ENCODE measurements around the gene ALPK3.

The ALPK3 gene

DNA sequence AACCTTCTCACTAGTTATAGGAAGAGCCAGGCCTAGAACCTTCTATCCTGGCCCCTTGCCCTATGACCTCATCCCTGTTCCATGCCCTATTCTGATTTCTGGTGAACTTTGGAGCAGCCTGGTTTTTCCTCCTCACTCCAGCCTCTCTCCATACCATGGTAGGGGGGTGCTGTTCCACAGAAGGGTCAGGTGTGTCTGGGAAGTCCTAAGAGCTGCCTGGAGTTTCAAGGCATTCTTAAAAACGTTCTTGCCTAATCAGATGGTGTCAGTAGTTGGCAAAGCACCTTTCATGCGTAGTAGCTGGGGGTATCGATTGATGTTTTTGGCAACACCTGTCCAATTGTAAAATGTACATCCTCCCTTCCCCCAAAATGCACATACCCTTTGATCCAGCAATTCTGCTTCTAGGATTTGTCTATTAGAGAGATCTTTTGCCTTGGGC, 16.8 kb upstream of the ALPK3 start:
- DNase-seq, result no peak

DNA sequence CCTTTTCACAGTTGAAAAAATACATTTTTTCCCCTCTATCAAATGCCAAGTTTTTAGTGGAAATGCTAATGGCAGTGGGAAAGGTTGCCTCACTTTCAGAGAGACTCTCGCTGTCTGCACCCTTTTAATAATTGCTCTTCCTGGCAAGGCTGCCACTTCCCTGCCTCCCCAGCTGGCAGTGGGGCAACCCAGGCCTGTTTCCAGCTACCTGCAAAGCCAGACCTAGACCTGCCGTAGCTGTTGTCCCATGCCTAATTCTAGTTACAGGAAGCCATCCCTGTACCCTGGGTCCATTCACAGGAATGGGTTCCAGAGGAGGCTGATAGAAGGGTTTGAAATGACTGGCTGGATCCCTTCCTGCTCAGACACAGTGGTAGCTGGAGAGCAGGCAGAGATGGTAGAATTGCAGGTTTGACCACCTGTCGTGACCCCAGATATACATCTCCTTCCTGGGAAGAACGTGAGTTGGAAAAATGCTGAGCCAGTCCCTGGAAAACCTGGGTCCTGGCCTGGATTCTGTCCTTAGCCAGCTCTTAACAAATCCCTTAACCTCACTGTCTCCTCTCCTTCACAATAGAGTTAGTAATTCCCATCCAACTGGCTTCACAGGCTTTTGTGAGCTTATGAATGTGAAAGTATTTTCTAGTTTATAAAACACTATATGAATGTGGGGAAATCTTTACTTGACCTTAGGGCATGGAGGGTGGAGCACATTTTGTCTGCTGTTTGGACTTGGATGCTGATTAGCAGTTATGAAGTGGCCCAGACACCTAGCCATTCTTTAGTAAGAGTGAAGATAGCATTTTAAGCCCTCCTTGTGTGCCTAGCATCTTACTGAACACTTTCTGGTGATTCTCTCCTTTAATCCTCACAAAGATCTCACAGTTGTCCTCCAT, 12.9 kb upstream of the ALPK3 start:
- DNase-seq, result no peak

DNA sequence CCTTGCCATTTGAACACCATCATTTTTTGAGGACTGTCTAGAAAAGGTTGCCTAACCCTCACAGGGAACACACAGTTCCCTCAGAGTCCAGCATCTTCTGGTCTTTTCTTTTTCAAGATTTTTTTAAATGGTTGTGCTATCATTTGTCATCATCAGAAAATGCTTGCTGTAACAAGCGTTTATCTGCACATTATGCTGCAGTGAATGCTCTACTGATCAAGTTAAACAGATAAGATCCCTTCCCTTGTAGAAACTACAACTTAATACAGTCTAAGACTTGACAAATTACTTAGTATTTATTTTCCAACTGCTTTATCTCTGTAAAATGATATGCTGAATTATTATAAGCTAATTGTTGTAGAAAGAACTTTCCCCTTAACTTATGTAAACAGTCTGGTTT, 11.9 kb upstream of the ALPK3 start:
- no peak for DNase-seq

DNA sequence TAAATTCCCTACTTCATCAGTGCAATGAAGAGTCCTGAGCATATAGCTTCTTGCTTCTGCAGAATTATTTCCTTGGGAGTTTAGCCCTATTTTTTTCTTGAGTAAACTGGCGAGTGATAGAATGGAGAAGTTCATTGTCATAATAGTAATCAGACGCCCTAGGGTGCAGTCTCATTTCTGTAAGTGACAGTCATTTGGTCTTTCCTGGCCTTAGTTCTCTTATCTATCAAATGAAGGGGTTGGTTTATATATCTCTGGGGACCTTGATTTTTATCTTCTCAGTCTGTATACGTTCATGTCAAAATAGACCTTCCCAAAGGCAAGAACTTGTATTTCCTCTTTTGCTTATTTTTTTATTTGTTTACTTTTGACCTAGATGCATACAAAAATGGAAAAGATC, 9.9 kb upstream of the ALPK3 start:
- no peak for DNase-seq

DNA sequence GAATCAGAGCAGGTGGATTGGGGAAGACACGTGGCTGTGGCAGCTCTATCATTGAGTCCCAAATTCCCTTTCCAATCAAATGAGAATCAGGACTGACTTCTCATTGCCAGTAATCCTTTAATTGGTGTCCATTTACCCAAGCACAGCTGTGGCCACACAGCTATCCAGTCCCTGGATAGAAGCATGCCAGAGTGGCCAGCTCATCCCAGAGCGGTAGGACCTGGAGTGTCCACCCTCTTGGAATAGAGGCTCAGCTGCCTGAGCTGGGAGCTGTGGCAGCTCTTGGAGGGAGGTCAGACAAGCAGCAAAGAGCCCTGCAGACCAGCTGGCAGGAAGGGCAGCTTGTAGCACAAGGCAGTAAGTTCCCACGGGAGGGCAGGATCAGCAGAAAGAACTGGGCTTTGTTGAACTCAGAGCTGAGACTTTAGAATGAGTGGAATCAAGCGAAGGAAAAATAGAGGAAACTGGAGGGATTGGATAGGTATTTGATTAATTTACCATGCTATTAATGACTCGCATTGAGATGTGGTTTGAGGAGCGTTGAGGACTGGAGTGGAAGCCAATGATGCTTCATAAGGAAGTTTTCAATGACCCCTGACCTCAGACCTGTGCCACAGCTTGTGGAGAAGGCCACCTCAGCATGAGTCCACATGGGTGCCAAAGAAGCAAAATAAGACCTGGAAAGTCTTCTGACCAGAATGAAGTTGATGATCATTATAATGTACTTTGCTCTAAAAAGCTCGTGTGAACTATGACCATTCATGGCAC, 6.9 kb upstream of the ALPK3 start:
- DNase-seq, result no peak

DNA sequence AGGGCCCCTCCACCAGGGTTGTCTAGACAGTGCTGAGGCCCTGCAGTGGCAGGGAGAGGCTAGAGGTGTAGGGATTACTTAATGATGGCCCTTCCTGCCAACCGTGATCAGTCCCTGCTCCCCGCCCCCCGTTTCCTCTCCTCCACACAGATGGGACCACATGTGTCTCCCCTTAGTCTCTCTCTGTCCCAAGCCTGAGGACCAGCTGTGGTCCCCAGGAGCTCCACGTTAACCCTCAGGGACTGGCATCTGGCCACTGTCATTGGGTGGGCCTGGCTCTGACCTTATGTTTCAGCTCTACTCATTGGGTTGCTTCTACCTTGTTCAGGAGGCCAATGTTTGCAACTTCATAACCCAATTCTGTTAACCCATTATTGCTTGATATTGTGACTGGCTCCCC, 6.0 kb upstream of the ALPK3 start:
- DNase-seq, result no peak

DNA sequence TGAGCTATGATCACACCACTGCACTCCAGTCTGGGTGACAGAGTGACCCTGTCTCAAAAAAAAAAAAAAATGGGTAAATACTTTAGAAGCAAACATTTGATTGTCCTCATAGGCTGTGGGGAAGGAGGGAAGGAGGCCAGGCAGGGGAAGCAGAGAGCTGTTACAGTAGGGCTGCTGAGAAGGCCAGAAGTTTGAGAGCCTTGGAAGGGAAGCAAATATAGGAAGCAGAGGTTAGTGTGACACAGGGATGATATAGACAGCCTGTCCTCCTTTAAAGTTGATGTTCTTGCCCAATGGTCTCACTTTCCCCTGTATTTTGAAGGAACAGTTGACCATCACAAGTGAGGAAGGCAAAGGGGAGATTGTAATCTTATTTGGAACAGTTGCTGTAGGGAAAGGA, 5.3 kb upstream of the ALPK3 start:
- no peak for DNase-seq

DNA sequence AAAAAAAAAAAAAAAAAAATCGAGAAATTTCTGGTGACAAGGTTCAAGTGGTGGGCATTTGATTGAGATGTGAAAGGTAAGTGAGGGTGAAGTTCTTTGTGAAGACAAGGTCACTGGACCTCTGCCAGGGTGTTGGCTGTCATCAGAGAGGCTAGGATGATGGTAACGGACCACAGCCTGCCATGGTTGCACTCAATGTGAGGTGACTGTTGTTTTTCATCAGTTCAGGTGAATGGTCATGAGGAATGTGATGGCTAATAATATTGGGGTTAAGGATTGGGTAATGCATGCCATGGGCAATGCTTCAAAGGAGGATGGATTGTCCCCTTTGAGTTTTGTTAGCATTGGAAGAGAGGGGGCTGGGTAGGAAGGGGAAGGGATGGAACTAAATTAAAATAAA, 4.3 kb upstream of the ALPK3 start:
- no peak for DNase-seq

DNA sequence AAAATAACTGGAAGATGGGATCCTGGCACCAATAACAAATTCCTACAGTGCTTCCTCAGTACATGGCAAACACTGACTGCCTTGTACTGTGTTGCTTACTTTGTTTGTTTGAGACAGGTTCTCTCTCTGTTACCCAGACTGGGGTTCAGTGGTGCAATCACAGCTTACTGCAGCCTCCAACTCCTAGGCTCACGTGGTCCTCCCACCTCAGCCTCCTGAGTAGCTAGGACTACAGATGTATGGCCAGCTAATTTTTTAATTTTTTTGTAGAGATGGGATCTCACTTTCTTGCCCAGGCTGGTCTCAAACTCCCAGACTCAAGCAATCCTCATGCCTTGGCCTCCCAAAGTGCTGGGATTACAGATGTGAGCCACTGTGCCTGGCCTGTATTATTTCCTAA, 3.7 kb upstream of the ALPK3 start:
- DNase-seq, result no peak

DNA sequence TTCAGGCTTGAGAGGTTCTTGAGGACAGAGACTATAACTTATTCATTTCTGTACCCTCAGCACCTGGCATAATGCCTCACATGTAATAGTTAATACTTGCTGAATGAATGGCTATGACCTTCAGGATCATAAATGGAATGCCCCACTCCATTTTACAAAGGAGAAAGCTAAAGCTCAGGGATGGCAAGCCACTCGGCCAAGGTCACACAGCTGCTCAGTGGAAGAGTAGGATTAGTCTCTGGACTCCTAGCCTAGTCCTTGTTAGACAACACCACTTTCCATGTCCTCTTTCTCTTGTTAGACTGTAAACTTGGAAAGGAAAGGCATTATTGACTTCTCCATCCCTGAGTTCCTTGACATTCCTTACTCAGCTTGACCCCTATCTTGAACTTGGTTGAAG, 3.2 kb upstream of the ALPK3 start:
- no peak for DNase-seq

DNA sequence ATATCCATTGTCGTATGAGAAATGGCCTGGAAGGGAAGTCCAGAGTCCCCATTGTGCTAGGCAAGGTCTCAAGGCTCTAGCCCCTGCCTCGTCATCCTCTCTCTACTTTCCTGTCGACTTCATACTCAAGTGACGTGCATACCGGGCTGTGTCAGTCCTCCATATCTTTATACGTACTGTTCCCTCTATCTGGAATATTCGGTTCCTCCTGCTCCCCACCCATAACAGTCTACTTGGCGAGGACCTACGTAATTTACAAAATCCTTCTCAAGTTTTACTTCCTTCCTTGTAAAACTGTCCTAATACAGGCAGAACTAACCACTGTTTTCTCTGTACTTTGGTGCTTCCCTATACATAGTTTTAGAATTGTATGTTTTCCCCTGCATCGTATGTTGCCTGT, 2.2 kb upstream of the ALPK3 start:
- no peak for DNase-seq

DNA sequence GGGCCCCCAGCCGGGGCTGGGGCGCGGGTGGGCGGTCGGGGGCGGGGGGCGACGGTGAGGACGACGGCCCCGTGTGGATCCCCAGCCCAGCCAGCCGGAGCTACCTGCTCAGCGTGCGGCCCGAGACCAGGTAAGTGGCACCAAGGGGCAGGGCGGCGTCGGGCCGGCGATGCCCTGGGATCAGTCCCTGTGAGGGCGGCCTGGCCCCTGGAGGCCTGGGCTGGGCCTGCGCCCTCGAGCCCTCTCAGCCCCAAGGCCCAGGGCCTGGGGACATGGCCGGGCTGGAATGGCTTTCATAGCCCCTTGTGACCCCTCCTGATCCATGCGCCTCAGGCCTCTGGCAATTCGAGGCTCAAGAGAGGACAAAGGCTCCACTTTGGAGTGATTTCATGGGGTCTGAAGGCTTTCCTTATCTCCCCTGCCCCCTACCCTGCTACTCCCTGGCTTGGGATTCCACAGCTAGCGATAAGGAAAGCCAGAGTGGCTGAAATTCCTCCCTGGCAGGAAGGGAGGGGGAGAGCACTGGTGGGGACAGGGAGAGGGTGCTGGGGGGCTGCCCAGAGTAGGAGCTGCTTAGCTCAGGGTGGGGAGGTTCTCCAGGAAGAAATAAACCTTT, 418 bp downstream of the ALPK3 start:
- no peak for DNase-seq

DNA sequence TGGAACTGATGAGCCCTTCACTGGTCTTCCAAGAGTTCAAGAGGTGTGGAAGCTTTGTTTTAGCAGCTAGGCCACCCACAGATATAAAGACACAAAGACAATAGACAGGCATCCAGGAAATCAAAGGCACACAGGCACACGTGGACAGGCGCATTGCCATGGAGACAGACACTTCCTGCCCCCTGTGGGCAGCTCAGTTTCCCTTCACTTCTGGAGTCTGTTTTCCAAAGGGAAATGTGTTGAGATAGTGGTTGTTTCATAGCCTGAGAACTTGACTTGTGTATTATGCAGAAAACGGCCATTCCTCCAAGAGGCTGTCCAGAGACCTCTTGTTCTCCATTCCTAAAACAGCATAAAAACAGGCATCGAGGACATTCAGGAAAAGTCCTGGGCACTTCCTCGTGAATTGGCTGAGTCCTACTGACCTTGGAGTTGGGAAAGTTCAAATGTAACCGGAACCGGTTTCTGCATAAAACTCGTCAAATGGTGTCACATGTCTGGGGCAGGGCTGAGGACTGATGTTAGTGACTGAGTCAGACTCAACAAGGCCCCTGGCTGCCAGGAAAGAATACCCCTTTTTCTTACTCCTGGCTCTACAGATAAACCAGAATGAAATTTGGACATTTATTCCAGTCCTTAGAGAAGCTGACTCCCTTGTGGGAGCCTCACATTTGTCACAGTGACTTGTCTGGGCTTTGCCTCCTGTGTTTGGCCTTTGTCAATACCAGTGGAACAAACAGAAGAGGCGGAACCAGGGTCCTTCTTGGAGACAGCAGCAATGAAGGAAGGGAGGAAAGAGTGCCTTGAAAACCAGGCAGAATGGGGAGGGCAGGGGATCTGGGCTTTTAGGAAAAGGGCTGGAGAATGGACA, 1.3 kb downstream of the ALPK3 start:
- DNase-seq, result peak; percentile 14

DNA sequence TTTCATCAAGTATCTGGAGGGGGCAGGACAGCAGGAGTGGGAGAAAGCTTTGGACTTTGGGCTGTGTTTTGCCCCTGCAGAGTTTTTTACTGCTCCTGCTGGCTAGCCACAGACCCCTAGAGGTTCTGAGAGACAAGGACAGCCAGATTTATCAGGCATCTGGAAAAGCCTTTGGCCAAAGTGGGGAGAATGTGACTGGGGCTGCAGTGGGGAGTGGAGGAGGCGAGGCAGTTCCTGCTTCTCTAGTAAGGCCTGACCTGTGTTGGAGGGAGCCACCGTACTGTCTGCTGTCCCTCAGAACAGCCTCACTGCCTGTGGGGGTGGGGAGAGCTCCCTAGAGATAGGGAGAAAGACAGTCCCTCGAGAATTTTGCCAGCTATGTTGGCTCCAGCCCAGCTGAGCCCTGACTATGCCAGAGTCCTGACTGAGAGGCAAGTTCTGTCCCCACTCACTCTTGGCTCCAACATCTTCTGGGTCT, 2.2 kb downstream of the ALPK3 start:
- DNase-seq, result no peak

DNA sequence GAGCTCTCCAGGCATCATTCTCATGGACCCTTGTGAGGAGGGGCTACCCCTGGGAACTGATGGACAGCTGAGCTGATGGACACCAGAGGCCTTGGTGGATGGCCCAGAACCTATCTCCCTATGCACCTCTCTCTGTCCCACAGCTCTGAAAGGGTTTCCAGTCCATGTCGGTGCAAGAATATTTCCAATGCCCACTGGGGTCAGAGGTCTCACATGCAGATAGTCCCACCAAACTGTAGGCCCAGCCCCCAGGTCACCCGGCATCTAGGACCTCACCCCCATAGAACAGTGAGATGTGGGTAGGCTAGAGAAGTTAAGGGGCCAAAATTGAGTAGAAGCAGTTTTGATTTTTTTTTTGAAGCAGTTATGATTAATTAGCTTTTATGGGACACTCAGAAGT, 2.6 kb downstream of the ALPK3 start:
- DNase-seq, result no peak

DNA sequence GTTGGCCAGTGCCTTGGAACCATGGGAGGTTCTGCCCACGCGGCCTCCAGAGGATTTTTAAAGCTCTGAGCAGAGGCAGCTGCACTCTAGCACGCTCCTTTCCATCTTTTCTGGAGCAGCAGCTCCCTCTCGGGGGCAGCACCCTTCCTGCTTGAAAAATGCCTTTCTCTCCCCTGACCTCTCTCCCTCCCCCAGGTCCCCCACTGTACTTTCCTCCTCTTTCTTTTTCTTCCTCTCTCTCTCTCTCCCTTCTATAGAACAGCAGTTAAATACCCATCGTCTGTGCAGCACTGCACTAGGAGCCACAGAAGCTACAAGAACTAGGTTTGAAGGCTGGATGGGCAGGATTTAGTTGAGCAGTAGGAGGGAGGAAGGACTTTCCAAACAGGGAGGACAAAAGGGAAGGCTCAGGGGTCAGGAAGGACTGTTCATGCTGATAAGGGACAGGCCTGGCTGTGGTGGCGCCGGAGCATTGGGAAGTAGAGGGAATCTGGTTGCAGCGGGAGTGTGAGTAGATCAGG, 4.4 kb downstream of the ALPK3 start:
- DNase-seq, result no peak

DNA sequence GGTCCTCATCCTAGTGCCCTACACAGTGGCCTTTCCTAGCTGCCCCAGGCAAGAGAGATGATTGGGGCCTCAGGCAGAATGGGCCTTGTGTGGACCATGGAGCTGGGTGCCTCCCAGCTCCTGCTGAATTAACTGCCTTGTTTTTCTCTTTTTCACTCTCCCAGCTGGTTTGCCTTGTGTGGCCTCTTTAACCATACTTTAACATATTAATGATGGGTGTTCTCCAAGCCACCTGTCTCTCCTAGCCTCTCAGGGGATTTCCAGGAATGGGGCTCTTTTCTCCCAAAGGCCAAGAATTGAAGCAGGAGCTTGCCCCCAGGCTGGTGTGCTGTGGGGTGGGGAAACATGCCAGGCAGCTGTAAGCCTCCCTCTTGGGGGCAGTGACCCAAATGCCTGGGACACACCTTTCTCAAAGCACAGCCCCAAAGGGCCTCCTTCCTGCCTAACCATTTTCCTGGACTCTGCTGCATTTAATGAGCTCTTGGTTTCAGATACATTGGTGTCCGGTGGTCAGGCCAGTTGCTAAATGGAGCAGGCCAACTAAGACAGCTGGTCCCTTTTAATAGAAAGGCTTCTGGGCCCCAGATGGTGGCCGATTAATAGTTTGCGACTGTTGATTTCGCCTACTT, 5.6 kb downstream of the ALPK3 start:
- no peak for DNase-seq

DNA sequence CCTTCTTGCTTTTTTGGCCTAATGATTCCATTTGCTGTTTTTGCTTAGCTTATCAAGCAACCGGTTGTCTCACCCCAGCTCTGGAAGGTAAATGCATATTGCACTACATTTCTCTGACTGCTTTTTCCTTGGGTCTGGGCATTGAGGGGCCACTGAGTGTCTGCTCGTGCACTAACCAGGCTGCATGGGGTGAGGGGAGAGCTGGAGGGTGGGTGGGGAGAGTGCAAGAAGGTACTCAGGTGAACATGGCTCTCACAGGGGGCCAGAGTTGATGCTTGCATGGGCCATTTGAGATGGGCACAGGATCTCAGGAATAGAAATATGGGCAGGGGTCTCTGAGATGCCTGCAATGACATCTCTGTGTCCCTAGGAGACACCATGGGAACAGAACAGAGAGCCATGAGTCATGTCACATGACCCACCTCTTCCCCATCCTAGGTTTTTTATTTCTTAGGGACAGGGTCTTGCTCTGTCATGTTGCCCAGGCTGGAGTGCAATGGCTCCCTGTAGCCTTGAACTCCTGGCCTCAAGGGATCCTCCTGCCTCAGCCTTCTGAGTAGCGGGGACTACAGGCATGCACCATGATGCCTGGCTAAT, 6.2 kb downstream of the ALPK3 start:
- no peak for DNase-seq

DNA sequence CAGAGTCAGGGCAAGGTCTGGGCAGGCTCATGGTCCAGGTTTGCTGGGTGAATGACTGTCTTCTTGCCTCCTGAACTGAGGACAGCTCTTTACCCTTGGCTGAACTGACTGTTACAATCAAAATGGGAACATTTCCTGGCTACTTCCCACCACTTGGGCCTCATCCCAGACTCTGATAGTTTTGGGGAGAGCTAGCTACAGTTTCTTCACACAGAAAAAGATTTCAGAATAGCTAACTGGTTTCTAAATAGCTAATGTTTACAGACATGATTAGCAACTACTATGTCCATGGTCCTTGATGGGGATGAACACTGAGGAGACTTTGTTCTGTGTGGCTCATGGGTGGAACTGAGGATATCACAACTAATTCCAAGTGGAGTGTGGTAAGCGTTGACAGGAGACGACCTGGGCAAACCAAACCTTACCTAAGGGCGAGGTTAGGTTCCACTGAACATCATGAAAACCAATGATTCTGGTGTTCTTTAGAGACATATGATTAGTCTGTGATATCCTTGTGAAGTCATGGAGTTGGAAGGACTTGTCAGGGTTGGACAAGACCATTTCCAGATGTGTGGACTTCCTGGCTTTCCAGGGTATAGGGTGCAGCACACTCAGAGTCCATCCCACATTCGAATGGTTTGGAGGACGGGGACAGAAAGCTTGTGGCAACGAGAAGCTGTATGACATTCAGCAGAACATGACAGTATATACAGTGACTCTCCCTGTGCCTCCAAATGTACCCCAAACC, 7.3 kb downstream of the ALPK3 start:
- DNase-seq, result no peak

DNA sequence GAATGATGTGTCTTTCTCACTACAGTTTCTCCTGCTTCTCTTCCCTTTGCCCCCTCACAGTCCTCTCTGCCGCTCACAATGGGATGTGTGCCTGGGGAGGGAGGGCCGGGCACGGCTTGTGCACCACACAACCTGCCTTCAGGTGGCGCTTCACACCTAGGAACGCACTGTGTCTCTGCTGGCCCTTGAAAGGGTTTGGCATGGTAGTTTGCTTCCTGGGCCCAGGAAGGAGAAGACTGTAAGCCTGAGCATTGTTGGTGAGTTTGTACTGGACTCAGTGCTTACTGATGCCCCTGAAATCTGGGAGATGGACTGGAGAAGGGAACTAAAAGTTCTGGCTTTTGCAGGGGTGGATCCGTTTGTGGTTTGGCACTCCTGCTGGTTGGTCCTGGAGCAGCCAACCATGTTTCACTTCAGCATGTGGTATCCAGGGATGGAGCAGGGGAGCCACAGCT, 9.2 kb downstream of the ALPK3 start:
- peak; percentile 38 for DNase-seq

DNA sequence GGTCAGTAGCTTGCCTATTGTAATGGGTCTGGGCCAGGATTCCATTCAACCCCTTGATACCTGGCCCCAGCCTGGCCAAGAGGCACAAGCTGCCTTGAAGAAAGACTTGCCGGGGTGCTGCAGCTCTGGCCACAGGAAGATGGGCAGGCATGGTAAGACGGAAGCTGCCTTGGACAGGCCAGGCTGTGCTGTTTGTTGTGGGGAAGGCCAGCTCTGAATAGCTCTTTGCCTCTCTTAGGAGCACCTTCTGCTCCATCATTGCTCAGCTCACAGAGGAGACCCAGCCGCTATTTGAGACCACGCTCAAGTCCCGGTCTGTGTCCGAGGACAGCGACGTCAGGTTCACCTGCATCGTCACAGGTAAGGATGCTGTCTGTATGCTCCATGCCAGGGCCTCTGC, 10.1 kb downstream of the ALPK3 start:
- no peak for DNase-seq

Data from NCI-H774 (cell line).